ENCODE measurements around the gene GRIA1. TPM values are rescaled to one million over a fixed set of nuclear protein-coding genes. Genes with fewer than 3 reads are reported as not detected.

Gene GRIA1
- polyA plus RNA-seq, 2 donors, result 0.01 TPM; not detected in 1

- no peaks in the 10 kb centered on the region for H3K36me3 ChIP-seq (ENCODE audit: control insufficient read depth in 2 of 2, insufficient read depth in 2 of 2, low read length in 1 of 2)
- no peak overlapping the region for H3K4me3 ChIP-seq (ENCODE audit: low read depth in 1 of 2, low read length in 2 of 2)
- no peak overlapping the region for H3K27ac ChIP-seq (ENCODE audit: low read depth in 2 of 2, low read length in 1 of 2)
- H3K4me1 ChIP-seq (ENCODE audit: control insufficient read depth in 2 of 2, insufficient read depth in 2 of 2, low read length in 1 of 2), result no peaks in the 10 kb centered on the region
- WGBS, 2 donors, result 74 to 75% methylated on average over 3 of the region's 3 CpGs
- H3K27me3 ChIP-seq (ENCODE audit: control insufficient read depth in 1 of 2, insufficient read depth in 2 of 2, low read length in 2 of 2), result no peaks in the 10 kb centered on the region
- no peaks in the 10 kb centered on the region for H3K9me3 ChIP-seq (ENCODE audit: control insufficient read depth in 2 of 2, insufficient read depth in 1 of 2, low read depth in 1 of 2, low read length in 1 of 2)
Measured at GRCh38 chr5:153584960-153585359, 94.5 kb downstream of the GRIA1 start.

- no peak overlapping the region for H3K4me3 ChIP-seq (ENCODE audit: low read depth in 1 of 2, low read length in 2 of 2)
- H3K27me3 ChIP-seq (ENCODE audit: control insufficient read depth in 1 of 2, insufficient read depth in 2 of 2, low read length in 2 of 2), result no peaks in the 10 kb centered on the region
- H3K9me3 ChIP-seq (ENCODE audit: control insufficient read depth in 2 of 2, insufficient read depth in 1 of 2, low read depth in 1 of 2, low read length in 1 of 2), result no peaks in the 10 kb centered on the region
- no peaks in the 10 kb centered on the region for H3K4me1 ChIP-seq (ENCODE audit: control insufficient read depth in 2 of 2, insufficient read depth in 2 of 2, low read length in 1 of 2)
- no peak overlapping the region for H3K27ac ChIP-seq (ENCODE audit: low read depth in 2 of 2, low read length in 1 of 2)
- no peaks in the 10 kb centered on the region for H3K36me3 ChIP-seq (ENCODE audit: control insufficient read depth in 2 of 2, insufficient read depth in 2 of 2, low read length in 1 of 2)
- 51 to 66% methylated on average over 2 of the region's 2 CpGs for WGBS, 2 donors
Measured at GRCh38 chr5:153585622-153586277, 95.3 kb downstream of the GRIA1 start.

- H3K4me1 ChIP-seq (ENCODE audit: control insufficient read depth in 2 of 2, insufficient read depth in 2 of 2, low read length in 1 of 2), result no peaks in the 10 kb centered on the region
- H3K4me3 ChIP-seq (ENCODE audit: low read depth in 1 of 2, low read length in 2 of 2), result no peak overlapping the region
- no peaks in the 10 kb centered on the region for H3K36me3 ChIP-seq (ENCODE audit: control insufficient read depth in 2 of 2, insufficient read depth in 2 of 2, low read length in 1 of 2)
- H3K9me3 ChIP-seq (ENCODE audit: control insufficient read depth in 2 of 2, insufficient read depth in 1 of 2, low read depth in 1 of 2, low read length in 1 of 2), result no peaks in the 10 kb centered on the region
- 48 to 67% methylated on average over 1 of the region's 1 CpG for WGBS, 2 donors
- no peak overlapping the region for H3K27ac ChIP-seq (ENCODE audit: low read depth in 2 of 2, low read length in 1 of 2)
- no peaks in the 10 kb centered on the region for H3K27me3 ChIP-seq (ENCODE audit: control insufficient read depth in 1 of 2, insufficient read depth in 2 of 2, low read length in 2 of 2)
Measured at GRCh38 chr5:153592081-153592480, 101.6 kb downstream of the GRIA1 start.

- no peaks in the 10 kb centered on the region for H3K36me3 ChIP-seq (ENCODE audit: control insufficient read depth in 2 of 2, insufficient read depth in 2 of 2, low read length in 1 of 2)
- H3K27ac ChIP-seq (ENCODE audit: low read depth in 2 of 2, low read length in 1 of 2), result no peak overlapping the region
Measured at GRCh38 chr5:153594785-153595184, 104.3 kb downstream of the GRIA1 start.

GRCh38 chr5:153598099-153598498, 107.6 kb downstream of the GRIA1 start:
- Histone ChIP-seq H3K27ac (ENCODE audit: low read depth in 2 of 2, low read length in 1 of 2) (no peak overlapping the region), H3K4me1 (ENCODE audit: control insufficient read depth in 2 of 2, insufficient read depth in 2 of 2, low read length in 1 of 2) (no peaks in the 10 kb centered on the region), H3K9me3 (ENCODE audit: control insufficient read depth in 2 of 2, insufficient read depth in 1 of 2, low read depth in 1 of 2, low read length in 1 of 2) (no peaks in the 10 kb centered on the region), H3K4me3 (ENCODE audit: low read depth in 1 of 2, low read length in 2 of 2) (no peak overlapping the region), H3K36me3 (ENCODE audit: control insufficient read depth in 2 of 2, insufficient read depth in 2 of 2, low read length in 1 of 2) (no peaks in the 10 kb centered on the region), H3K27me3 (ENCODE audit: control insufficient read depth in 1 of 2, insufficient read depth in 2 of 2, low read length in 2 of 2) (no peaks in the 10 kb centered on the region)

More at GRCh38 chr5:153594785-153595184, 104.3 kb downstream of the GRIA1 start:
- H3K4me3 ChIP-seq (ENCODE audit: low read depth in 1 of 2, low read length in 2 of 2), result no peak overlapping the region
- H3K4me1 ChIP-seq (ENCODE audit: control insufficient read depth in 2 of 2, insufficient read depth in 2 of 2, low read length in 1 of 2), result no peaks in the 10 kb centered on the region
- H3K9me3 ChIP-seq (ENCODE audit: control insufficient read depth in 2 of 2, insufficient read depth in 1 of 2, low read depth in 1 of 2, low read length in 1 of 2), result no peaks in the 10 kb centered on the region
- no peaks in the 10 kb centered on the region for H3K27me3 ChIP-seq (ENCODE audit: control insufficient read depth in 1 of 2, insufficient read depth in 2 of 2, low read length in 2 of 2)

GRCh38 chr5:153601377-153601776, 110.9 kb downstream of the GRIA1 start:
- H3K36me3 ChIP-seq (ENCODE audit: control insufficient read depth in 2 of 2, insufficient read depth in 2 of 2, low read length in 1 of 2), result no peaks in the 10 kb centered on the region
- H3K4me3 ChIP-seq (ENCODE audit: low read depth in 1 of 2, low read length in 2 of 2), result no peak overlapping the region
- no peaks in the 10 kb centered on the region for H3K9me3 ChIP-seq (ENCODE audit: control insufficient read depth in 2 of 2, insufficient read depth in 1 of 2, low read depth in 1 of 2, low read length in 1 of 2)
- no peak overlapping the region for H3K27ac ChIP-seq (ENCODE audit: low read depth in 2 of 2, low read length in 1 of 2)
- no peaks in the 10 kb centered on the region for H3K4me1 ChIP-seq (ENCODE audit: control insufficient read depth in 2 of 2, insufficient read depth in 2 of 2, low read length in 1 of 2)
- 69 to 75% methylated on average over 1 of the region's 1 CpG for WGBS, 2 donors
- no peaks in the 10 kb centered on the region for H3K27me3 ChIP-seq (ENCODE audit: control insufficient read depth in 1 of 2, insufficient read depth in 2 of 2, low read length in 2 of 2)

GRCh38 chr5:153605386-153605785, 114.9 kb downstream of the GRIA1 start:
- no peaks in the 10 kb centered on the region for H3K9me3 ChIP-seq (ENCODE audit: control insufficient read depth in 2 of 2, insufficient read depth in 1 of 2, low read depth in 1 of 2, low read length in 1 of 2)
- no peaks in the 10 kb centered on the region for H3K36me3 ChIP-seq (ENCODE audit: control insufficient read depth in 2 of 2, insufficient read depth in 2 of 2, low read length in 1 of 2)
- H3K4me3 ChIP-seq (ENCODE audit: low read depth in 1 of 2, low read length in 2 of 2), result no peak overlapping the region
- 60% methylated on average over 1 of the region's 1 CpG for WGBS, 2 donors
- no peak overlapping the region for H3K27ac ChIP-seq (ENCODE audit: low read depth in 2 of 2, low read length in 1 of 2)
- no peaks in the 10 kb centered on the region for H3K27me3 ChIP-seq (ENCODE audit: control insufficient read depth in 1 of 2, insufficient read depth in 2 of 2, low read length in 2 of 2)
- H3K4me1 ChIP-seq (ENCODE audit: control insufficient read depth in 2 of 2, insufficient read depth in 2 of 2, low read length in 1 of 2), result no peaks in the 10 kb centered on the region

GRCh38 chr5:153610009-153610408, 119.5 kb downstream of the GRIA1 start:
- Histone ChIP-seq H3K27me3 (ENCODE audit: control insufficient read depth in 1 of 2, insufficient read depth in 2 of 2, low read length in 2 of 2) (no peaks in the 10 kb centered on the region), H3K4me3 (ENCODE audit: low read depth in 1 of 2, low read length in 2 of 2) (no peak overlapping the region), H3K4me1 (ENCODE audit: control insufficient read depth in 2 of 2, insufficient read depth in 2 of 2, low read length in 1 of 2) (no peaks in the 10 kb centered on the region), H3K9me3 (ENCODE audit: control insufficient read depth in 2 of 2, insufficient read depth in 1 of 2, low read depth in 1 of 2, low read length in 1 of 2) (no peaks in the 10 kb centered on the region), H3K27ac (ENCODE audit: low read depth in 2 of 2, low read length in 1 of 2) (no peak overlapping the region), H3K36me3 (ENCODE audit: control insufficient read depth in 2 of 2, insufficient read depth in 2 of 2, low read length in 1 of 2) (no peaks in the 10 kb centered on the region)

- no peak overlapping the region for H3K4me3 ChIP-seq (ENCODE audit: low read depth in 1 of 2, low read length in 2 of 2)
- 72 to 85% methylated on average over 3 of the region's 3 CpGs for WGBS, 2 donors
- no peaks in the 10 kb centered on the region for H3K4me1 ChIP-seq (ENCODE audit: control insufficient read depth in 2 of 2, insufficient read depth in 2 of 2, low read length in 1 of 2)
- no peaks in the 10 kb centered on the region for H3K9me3 ChIP-seq (ENCODE audit: control insufficient read depth in 2 of 2, insufficient read depth in 1 of 2, low read depth in 1 of 2, low read length in 1 of 2)
- H3K27ac ChIP-seq (ENCODE audit: low read depth in 2 of 2, low read length in 1 of 2), result no peak overlapping the region
- H3K36me3 ChIP-seq (ENCODE audit: control insufficient read depth in 2 of 2, insufficient read depth in 2 of 2, low read length in 1 of 2), result no peaks in the 10 kb centered on the region
- H3K27me3 ChIP-seq (ENCODE audit: control insufficient read depth in 1 of 2, insufficient read depth in 2 of 2, low read length in 2 of 2), result no peaks in the 10 kb centered on the region
Measured at GRCh38 chr5:153610811-153611210, 120.3 kb downstream of the GRIA1 start.

GRCh38 chr5:153613144-153613543, 122.7 kb downstream of the GRIA1 start:
- WGBS, 2 donors, result 61 to 77% methylated on average over 2 of the region's 2 CpGs
- H3K4me1 ChIP-seq (ENCODE audit: control insufficient read depth in 2 of 2, insufficient read depth in 2 of 2, low read length in 1 of 2), result no peaks in the 10 kb centered on the region

More at GRCh38 chr5:153613144-153613543, 122.7 kb downstream of the GRIA1 start:
- Histone ChIP-seq H3K27ac (ENCODE audit: low read depth in 2 of 2, low read length in 1 of 2) (no peak overlapping the region), H3K4me3 (ENCODE audit: low read depth in 1 of 2, low read length in 2 of 2) (no peak overlapping the region), H3K27me3 (ENCODE audit: control insufficient read depth in 1 of 2, insufficient read depth in 2 of 2, low read length in 2 of 2) (no peaks in the 10 kb centered on the region), H3K9me3 (ENCODE audit: control insufficient read depth in 2 of 2, insufficient read depth in 1 of 2, low read depth in 1 of 2, low read length in 1 of 2) (no peaks in the 10 kb centered on the region), H3K36me3 (ENCODE audit: control insufficient read depth in 2 of 2, insufficient read depth in 2 of 2, low read length in 1 of 2) (no peaks in the 10 kb centered on the region)

Data from esophagus (tissue), 2 donors.